ENCODE measurements around the gene GAGE12D.
"Not testable (repeated sequence)": the region's sequence is repeated elsewhere in the genome, so short reads cannot be mapped to it uniquely, and the experiment has no call there.

Gene GAGE12D, protein sequence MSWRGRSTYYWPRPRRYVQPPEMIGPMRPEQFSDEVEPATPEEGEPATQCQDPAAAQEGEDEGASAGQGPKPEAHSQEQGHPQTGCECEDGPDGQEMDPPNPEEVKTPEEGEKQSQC

DNA sequence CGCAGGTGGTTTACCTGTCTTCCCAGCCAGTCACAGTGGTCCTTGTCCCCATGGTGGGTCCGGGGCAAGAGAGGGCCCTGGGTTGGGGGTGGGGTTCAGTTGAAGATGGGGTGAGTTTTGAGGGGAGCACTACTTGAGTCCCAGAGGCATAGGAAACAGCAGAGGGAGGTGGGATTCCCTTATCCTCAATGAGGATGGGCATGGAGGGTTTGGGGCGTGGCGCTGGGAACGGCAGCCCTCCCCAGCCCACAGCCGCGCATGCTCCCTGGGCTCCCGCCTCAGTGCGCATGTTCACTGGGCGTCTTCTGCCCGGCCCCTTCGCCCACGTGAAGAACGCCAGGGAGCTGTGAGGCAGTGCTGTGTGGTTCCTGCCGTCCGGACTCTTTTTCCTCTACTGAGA, at the start of gene GAGE12D:
Gene GAGE12D (plus strand): TSS at position 301 of the 400 bp plus-strand sequence. CDS start 1,155 bp downstream, outside the sequence.
- DNase-seq: not testable (repeated sequence)

DNA sequence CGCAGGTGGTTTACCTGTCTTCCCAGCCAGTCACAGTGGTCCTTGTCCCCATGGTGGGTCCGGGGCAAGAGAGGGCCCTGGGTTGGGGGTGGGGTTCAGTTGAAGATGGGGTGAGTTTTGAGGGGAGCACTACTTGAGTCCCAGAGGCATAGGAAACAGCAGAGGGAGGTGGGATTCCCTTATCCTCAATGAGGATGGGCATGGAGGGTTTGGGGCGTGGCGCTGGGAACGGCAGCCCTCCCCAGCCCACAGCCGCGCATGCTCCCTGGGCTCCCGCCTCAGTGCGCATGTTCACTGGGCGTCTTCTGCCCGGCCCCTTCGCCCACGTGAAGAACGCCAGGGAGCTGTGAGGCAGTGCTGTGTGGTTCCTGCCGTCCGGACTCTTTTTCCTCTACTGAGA, 9.7 kb upstream of the GAGE12D start, which contains the start of gene GAGE12C:
Gene GAGE12C (plus strand): TSS at position 301 of the 400 bp plus-strand sequence. CDS start 1,155 bp downstream, outside the sequence.
- DNase-seq: not testable (repeated sequence)

DNA sequence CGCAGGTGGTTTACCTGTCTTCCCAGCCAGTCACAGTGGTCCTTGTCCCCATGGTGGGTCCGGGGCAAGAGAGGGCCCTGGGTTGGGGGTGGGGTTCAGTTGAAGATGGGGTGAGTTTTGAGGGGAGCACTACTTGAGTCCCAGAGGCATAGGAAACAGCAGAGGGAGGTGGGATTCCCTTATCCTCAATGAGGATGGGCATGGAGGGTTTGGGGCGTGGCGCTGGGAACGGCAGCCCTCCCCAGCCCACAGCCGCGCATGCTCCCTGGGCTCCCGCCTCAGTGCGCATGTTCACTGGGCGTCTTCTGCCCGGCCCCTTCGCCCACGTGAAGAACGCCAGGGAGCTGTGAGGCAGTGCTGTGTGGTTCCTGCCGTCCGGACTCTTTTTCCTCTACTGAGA, 9.5 kb downstream of the GAGE12D start, which contains the start of gene GAGE12E:
Gene GAGE12E (plus strand): TSS at position 301 of the 400 bp plus-strand sequence. CDS start 1,155 bp downstream, outside the sequence.
- not testable (repeated sequence) for DNase-seq

DNA sequence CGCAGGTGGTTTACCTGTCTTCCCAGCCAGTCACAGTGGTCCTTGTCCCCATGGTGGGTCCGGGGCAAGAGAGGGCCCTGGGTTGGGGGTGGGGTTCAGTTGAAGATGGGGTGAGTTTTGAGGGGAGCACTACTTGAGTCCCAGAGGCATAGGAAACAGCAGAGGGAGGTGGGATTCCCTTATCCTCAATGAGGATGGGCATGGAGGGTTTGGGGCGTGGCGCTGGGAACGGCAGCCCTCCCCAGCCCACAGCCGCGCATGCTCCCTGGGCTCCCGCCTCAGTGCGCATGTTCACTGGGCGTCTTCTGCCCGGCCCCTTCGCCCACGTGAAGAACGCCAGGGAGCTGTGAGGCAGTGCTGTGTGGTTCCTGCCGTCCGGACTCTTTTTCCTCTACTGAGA, 19.0 kb downstream of the GAGE12D start, which contains the start of gene GAGE12F:
Gene GAGE12F (plus strand): TSS at position 301 of the 400 bp plus-strand sequence. CDS start 1,155 bp downstream, outside the sequence.
- not testable (repeated sequence) for DNase-seq

DNA sequence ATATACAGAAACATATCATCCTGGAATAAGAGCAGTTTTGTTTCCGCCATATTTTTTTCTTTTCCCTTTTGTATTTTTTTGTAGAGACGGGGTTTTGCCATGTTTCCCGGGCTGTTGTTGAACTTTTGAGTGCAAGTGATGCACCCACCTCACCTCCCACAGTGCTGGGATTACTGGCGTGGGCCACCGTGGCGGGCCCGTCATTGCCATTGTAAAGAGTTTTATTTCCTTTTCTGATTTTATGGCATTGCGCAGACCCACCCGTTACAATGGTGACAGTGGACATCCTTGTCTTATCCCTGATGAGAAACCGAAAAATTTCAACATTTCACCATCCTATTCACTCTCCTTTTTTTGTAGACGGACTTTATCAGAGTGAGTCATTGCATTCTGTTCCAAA, 27.2 kb downstream of the GAGE12D start:
- DNase-seq: not testable (repeated sequence)

DNA sequence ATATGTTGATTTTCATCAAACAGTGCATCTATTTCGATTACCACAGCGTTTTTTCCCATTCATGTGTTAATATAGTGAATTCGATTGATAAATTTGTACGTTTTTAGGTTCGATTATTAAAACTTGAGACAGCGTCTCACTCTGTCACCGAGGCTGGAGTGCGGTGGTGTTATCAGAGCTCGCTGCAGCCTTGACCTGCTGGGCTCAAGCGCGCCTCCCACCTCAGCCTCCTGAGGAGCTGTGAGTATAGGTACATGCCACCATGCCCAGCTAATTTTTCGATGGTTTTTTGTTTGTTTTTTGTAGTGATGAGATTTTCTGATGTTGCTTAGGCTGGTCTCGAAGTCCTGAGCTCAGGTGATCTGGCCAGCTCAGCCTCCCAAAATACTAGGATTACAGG, 27.6 kb downstream of the GAGE12D start:
- DNase-seq: not testable (repeated sequence)

DNA sequence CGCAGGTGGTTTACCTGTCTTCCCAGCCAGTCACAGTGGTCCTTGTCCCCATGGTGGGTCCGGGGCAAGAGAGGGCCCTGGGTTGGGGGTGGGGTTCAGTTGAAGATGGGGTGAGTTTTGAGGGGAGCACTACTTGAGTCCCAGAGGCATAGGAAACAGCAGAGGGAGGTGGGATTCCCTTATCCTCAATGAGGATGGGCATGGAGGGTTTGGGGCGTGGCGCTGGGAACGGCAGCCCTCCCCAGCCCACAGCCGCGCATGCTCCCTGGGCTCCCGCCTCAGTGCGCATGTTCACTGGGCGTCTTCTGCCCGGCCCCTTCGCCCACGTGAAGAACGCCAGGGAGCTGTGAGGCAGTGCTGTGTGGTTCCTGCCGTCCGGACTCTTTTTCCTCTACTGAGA, 28.6 kb downstream of the GAGE12D start, which contains the start of gene GAGE12G:
Gene GAGE12G (plus strand): TSS at position 301 of the 400 bp plus-strand sequence. CDS start 1,155 bp downstream, outside the sequence.
- not testable (repeated sequence) for DNase-seq

DNA sequence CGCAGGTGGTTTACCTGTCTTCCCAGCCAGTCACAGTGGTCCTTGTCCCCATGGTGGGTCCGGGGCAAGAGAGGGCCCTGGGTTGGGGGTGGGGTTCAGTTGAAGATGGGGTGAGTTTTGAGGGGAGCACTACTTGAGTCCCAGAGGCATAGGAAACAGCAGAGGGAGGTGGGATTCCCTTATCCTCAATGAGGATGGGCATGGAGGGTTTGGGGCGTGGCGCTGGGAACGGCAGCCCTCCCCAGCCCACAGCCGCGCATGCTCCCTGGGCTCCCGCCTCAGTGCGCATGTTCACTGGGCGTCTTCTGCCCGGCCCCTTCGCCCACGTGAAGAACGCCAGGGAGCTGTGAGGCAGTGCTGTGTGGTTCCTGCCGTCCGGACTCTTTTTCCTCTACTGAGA, 38.1 kb downstream of the GAGE12D start, which contains the start of gene GAGE12H:
Gene GAGE12H (plus strand): TSS at position 301 of the 400 bp plus-strand sequence. CDS start 1,155 bp downstream, outside the sequence.
- not testable (repeated sequence) for DNase-seq

DNA sequence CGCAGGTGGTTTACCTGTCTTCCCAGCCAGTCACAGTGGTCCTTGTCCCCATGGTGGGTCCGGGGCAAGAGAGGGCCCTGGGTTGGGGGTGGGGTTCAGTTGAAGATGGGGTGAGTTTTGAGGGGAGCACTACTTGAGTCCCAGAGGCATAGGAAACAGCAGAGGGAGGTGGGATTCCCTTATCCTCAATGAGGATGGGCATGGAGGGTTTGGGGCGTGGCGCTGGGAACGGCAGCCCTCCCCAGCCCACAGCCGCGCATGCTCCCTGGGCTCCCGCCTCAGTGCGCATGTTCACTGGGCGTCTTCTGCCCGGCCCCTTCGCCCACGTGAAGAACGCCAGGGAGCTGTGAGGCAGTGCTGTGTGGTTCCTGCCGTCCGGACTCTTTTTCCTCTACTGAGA, 47.7 kb downstream of the GAGE12D start, which contains the start of gene GAGE2A:
Gene GAGE2A (plus strand): TSS at position 301 of the 400 bp plus-strand sequence. CDS start 1,155 bp downstream, outside the sequence.
- not testable (repeated sequence) for DNase-seq

DNA sequence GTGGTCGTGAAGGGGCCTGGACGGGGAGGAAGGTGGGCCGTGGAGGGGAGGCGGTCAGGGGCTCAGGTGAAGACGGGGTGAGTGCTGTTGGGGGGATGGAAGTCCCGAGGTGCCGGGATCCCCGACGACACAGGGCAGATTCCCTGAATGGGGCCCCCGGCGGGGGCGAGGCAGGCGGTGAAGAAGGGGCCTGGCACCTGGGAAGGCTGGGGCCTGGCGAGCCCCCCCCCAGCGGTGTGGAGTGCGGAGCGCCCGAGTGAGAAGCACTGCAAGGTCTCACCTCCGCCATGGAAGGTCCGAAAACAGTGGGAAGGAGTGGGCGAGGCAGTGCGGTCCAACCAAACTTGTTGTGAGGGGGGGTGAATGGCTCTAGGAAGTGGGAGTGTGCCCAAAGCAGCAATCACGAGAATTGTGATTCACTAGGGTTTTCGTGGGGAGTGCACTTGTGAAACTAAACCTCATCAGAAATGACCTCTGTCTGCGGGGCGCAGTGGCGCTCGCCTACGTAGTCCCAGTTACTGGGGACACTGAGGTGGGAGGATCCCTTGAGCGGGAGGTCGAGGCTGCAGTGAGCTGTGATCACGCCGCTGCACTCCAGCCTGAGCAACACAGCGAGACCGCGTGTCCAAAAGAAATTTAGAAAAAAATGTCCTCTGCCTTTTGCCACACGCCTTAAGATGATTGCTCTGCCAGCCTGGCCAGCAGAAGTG, 48.4 kb downstream of the GAGE12D start:
- DNase-seq: not testable (repeated sequence)

DNA sequence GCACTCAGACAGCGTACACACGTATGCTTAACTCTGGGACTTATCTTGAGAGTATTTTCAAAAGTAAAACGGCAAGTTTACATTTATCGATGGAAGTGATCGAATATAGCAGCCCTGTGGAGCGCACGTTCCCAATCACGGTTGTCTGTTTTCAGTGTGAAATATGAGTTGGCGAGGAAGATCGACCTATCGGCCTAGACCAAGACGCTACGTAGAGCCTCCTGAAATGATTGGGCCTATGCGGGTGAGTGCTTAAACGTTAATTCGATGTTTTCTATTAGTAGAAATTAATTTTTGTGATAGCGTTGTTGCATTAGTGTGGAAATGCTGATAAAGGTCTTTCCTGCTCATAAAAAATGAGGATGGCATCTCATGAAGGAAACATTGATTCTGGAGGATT, 49.0 kb downstream of the GAGE12D start:
- not testable (repeated sequence) for DNase-seq

All from NCI-H1105 (cell line).